Iris pigment epithelial cell (primary cell): ENCODE measurements around the gene NLGN1.

ENCODE experiments used
- DNase-seq: peaks from one replicate; pipeline ENCODE4 v3.0.0-alpha.2; 2011; ENCODE audit warnings: low read depth

Gene NLGN1

DNA sequence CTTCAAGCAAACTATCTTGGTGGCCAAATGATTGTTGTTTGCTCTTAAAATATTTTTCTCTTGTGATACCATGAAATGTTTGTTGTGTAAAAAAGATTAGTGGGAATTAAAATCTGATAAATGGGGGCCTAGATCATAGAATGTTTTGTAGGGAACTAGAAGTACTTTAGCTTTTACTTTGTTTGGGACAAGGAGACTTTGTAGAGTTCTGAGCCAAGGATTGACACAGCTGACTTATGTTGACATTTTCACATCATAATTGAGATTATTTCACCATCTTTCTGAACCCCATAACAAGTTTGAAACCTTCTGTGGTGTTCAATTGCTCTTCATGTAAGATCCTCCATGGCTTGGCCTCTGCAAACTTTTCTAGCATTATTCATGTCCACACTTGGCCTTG lies 235.4 kb downstream of the NLGN1 start:
- no peak for DNase-seq

DNA sequence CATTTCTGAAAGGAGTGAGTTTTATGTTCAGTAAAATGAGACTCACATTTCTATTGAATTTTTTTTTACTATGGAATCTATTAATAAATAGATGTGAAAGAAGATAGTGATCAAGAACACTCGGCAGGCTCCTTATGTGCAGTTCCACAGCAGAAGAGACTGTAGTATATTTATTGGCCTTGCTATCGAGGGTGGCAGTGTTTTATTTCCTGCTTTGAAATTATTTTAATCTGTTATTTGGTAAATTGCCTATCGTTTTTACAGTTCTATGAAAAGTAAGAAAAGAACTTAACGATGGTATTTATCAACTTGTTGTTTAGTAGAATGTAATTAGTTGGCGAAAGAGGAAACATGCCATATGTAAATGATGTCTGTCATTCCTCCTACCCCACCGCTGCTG lies 238.3 kb downstream of the NLGN1 start:
- no peak for DNase-seq

DNA sequence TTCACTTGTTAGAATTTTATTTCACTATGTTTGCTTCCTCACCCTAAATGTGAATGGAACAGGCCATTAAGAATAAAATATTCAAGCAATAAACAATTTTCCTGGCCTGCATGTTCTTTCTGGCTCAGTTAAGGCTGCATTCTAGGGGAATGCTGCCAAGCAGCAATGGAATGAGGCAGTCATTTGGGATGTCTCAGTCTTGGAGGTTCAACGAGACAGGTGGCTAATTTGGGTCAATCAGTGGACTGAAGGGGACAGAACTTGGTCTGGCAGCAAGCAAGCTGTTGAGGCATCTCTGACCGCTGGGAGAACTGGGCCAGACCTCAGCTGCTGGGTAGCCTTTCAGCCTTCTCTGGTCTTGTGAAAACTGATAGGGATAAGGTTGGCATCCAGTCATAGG lies 241.6 kb downstream of the NLGN1 start:
- no peak for DNase-seq

DNA sequence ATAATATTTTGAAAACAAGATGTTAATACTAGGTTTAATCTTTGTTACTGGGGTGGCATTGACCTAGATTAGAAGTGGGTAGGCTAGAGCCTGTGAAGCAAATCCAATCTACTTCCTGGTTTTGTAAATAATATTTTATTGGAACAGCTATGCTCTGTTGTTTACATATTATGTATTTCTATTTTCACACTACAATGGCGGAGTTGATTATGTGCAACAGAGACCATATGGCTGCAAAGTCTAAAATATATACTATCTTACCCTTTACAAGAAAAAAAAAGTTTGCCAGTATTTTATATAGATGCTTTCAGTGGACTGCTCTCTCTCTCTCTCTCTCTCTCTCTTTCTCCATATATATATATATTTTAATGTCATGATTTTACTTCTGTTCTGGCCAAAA lies 244.2 kb downstream of the NLGN1 start:
- no peak for DNase-seq

DNA sequence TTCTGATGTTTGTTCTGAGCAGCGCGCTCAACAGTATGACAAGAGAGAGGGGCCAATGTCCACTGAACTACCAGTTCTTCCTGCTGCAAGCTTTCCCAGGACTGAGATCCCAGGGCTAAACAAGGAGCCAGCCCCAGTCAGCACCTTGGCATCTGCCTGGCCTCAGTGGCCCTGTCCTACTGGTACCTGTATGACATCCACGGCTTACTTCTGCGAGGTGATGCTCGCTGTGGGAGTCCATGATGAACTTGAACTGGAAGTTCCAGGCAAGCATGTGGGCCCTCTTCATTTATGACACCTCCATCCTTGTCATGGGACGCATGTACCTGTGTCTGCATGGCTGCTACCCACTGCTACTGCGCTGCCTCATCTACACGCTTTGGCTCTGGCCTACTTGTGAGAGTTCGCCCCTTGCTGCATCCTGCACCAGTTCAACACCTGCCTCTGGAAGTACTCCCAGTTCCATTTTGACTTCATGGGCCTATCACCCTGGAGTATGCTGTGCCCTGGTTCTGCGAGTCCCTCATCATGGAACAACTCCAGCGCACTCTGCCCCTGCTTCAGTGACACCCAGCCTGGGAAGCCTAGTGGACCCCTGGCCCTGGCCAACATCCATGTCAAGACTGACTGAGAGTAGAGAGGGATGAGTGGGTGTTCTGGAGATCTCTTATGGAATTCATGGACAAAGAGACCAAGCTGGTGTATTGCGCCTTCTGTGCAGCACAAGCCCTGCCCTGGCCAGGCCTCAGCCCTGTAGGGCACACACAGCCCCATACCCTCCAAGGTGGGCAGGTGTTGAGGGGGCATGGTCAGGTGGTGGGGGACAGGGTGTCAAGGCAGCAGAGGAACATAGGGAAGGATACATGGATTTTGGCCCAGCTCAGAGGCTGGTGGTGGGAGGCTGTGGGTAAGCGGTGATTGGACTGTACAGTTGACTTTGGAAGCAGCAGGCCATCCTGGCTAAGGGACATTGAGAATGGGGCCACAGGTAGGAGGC lies 246.8 kb downstream of the NLGN1 start:
- DNase-seq, result no peak

DNA sequence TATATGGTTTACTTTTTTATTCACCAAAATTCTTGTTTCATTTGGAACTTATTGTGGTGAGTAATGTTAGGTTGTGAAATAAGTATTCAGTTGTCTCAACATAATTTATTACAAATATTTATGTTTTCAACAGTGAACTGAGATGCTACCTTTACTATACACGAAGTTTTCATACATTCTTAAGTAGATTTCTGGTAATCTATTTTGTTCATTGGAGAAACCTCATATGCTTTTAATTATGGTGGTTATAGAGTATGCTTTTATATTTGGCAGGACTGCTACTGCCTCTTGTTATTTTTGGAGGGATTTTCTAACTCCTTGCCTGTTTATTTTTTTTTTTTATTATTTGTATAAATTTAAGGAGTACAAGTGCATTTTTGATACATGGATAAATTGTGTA lies 253.1 kb downstream of the NLGN1 start:
- DNase-seq, result no peak

DNA sequence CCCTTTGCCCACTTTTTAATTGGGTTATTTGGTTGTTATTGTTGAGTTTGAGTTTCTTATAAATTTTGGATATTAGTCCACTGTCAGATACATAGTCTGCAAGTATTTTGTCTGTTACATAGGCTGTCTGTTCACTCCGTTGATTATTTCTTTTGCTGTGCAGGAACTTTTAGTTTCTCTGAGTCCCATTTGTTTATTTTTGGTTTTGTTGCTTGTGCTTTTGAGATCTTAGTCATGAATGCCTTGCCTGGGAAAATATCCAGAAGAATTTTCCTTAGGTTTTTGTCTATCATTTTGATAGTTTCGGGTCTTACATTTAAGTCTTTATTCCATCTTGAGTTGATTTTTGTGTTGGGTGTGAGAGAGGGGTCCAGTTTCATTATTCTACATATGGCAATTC lies 254.5 kb downstream of the NLGN1 start:
- DNase-seq, result no peak

DNA sequence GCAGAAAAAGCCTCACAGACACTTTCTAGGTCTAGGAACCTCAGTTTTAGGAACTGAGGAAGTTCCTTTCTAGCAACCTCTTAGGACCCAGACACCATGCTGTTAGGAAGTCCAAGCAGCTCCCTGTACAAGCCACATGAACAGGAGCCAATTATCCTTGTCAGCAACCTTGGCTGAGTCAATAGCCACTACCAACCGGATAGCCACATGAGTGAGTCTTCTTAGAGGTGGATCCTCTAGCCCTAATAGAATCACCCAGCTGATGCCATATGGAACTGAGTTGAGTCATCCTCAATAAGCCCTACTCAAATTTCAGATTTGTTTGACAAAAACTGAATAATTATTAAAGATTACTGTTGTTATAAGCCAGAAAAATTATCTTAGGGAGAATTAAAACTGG lies 256.2 kb downstream of the NLGN1 start:
- DNase-seq, result peak; percentile 7

DNA sequence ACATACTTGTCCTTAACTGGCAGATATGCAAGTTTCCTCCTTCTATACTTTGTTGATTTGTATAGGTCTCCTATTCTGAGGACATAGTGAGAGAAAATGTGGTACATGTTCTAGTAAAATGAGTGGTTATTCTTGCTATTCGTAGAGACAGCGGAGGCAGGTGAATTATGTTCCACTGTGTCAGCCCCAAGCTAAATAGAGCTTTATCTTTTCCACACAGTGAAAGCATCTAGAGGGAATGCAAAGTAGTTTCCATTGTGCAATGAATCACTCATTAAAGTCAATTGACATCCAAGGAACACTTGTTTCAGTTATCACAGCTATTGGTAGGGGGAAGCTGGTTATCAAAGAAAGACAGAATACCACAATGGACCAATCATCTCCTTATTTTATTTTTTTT lies 262.4 kb downstream of the NLGN1 start:
- no peak for DNase-seq

DNA sequence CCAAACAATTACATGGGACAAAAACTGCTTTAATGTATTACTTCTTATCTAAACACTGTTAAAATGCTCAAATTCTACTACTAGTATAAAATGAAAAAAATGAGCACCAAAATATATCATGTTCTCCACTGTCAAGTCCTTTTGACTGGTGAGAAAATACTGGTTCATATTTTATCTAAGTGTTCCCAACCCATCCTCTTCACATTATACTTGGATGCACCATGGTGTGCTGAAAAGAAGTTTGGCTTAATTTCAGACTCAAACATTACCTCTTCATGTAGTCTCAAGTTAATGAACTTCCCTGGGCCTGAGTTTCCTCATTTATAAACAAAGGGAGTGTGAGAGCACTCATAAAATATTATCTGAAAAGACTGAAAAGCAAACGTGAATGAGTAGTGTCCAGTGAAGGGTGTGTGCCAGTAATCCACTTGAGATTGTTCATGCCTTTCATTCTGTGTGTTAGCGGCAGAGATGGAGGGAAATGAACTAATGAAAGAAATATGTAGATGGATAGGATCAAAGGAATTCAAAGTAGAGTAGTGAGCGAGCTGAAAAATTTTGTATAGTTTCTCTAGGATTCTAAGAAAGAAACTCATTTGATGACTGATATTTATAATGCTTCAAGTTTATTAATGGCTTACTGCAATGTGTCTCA lies 263.2 kb downstream of the NLGN1 start:
- peak; percentile 42 for DNase-seq

DNA sequence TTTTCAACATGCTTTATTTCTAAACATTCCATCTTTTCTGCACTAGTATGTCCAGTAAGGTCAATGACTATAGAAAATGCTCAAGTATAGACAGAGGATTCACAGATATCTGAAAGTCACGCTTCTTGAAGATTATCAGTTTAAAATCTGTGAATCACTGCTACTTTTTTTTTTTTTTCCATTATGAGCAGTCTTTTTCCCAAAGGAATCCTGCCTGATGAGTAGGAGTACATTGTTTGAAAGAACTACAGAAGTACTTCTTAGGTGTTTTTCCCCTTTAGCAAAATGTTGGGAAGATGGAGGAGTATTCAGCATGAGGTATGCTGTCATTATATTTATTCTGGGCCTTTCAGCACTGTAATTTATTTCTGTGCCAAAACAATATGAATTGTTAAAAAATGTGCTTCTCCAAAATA lies 266.2 kb downstream of the NLGN1 start:
- no peak for DNase-seq

DNA sequence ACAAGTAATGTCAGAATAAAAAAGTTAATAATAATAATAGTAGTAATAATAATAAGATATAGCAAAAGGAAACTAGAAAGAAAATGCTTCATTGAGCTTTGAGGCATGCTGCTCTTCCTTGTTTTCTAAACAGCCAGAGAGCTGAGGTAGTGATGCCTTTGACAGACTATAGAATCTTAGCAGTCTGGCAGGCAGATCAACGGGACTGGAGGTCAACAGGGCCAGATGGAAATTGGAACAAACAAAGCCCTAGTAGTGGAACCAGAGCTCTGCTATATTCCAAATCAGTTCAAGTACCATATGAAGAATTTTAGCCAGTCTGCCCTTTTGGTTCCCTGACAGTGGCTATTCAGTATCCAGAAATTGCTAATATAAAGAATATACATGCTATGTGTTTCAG lies 278.6 kb downstream of the NLGN1 start:
- DNase-seq, result no peak

DNA sequence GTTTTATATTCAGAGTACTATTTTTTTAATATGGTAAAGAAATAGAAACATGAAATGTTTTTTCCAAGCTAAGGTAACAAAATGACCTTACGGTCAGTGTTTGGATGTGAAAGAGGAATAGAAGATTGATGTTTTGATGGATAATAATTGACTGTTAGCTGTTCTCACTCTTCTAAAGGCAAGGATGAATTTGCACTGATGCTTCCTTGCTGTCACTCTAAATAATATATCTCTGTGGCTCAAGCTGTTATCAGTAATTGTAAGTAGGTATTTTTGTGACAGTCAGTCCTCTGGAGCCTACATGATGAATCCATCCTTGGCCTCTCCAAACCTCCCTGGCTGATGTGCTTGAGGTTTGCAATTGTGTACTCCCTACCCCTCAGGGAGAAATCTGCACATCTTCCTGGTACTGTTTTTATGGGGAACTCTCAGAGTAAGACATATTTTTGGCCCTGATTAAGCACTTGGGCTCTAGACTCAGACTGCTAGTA lies 283.7 kb downstream of the NLGN1 start:
- DNase-seq, result no peak

DNA sequence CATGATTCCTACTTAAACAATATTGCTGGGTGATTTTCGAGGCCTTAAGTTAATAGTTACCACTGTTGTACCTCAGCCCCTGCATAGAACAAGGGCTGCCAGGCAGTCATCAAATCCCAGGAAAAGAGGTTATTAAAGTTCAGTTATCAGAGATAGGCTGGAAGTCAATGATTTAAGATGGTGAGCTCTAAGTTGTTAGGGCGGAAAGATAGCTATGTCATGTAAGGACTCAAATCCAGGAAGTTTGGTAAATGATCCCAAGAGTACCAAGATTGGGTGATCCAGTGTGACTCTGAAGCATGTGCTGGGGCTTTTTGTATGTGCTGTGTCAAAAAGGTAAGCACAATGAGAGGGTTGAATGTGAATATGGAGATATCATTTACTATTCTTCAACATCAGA lies 287.9 kb downstream of the NLGN1 start:
- no peak for DNase-seq

DNA sequence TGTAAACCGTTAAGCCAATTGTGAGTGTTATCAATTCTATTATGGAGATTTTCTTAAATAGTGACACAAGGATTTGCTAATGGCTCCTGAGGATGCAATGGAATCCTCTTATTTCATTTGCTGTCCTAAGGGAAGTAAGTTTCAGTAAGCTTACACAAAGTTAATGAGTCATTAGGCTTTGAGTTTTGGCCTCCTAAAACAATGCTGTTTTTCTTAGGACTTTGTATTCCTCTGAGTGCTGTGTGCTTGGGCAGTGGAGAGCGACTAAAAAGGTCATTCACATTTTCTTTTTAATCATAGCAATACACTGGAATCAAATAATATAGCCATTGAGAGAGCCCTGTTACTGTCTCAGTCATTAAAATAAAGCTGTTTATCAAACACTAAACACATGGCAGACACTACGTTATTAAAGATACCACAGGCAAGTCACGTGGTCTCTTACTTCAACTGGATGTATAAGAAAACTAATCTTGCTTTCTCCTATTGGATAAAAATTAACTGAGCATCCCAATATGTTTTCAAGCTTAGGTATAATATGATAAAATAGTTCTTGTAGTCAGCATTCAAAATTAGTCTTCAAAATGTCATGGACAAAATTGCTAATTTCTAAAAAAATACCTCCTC lies 290.8 kb downstream of the NLGN1 start:
- DNase-seq, result peak; percentile 3

DNA sequence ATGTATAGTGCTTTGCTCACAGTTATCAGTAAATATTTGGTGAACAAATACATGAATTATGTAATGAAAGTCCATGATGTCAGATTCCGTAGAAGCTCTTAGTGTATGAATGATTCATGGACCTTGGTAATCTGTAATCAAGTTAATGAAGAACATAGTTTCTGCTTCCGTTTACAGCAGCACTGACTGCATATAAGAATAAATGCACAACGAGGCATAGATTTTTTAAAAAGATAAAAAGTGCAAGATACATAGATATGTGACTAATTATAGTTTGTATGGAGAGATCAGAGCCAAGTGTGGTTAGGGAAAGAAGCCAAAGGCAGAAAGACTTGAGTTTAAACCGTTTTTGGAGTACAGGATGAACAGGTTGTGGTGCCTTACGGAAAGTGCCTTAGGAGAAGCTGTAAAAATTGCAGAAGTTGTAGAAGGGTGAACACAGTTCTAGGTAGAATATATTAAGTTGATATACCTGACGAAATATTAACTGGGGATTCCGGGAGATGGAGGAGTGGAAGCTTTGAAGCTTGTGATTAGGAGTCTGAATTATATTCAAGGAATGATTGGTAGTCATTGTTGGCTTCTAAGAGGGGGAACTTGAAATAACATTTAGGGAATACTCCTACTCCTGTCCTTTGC lies 293.1 kb downstream of the NLGN1 start:
- peak; percentile 2 for DNase-seq

DNA sequence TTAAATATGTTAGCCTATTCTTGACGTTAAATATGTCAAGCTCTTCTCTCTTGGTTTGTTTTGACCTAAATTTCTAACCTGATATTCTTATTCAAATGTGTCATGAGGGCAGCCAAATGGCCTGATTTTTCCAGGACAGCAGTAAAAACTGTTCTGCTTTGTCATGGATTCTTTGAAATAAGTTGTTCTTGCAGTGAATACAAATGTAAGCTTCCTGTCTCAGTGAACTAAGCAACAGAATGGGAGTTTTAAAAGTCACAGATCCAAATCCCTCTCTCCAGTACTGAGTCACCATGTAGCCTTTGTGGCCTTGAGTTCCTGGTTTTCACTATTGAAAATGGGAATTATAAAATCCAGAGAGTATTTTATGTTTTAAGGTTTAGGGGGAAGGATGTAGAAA lies 301.8 kb downstream of the NLGN1 start:
- no peak for DNase-seq

DNA sequence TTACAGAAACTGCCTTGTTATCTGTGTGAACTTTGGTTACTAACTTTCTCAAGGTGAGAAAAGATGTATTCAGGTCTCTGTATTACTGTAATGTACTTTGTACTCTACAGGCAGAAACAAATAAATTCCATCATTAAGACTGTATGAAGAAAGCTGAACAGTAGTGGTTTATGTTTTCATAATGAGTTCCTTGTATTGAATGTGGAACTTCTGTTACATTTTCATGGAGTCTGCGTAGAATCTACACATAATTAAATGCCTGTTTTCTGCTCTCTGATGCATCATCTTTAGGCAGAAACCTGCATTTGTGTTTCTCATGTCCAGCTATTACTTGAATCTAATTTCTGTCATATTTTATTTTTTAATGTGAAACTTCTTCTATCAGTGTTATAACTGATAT lies 302.8 kb downstream of the NLGN1 start:
- DNase-seq, result no peak

DNA sequence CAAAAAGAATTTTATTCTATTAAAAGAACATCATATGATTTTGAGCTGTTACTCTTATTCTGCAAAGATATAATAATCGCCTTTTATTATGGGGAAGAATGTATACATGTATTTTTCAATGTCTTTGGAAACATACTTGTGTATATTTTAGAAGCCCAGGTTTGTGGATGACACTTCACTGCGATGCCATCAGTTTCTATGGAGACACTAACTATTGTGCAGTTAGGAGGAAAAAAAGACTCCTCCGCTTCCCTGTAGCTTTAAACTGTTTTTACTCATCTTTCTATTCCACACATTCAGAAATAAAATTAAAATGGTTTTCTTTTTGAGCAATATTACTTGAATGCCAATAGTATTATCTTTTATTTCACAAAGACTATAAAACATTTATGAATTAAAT lies 305.0 kb downstream of the NLGN1 start:
- DNase-seq, result no peak

DNA sequence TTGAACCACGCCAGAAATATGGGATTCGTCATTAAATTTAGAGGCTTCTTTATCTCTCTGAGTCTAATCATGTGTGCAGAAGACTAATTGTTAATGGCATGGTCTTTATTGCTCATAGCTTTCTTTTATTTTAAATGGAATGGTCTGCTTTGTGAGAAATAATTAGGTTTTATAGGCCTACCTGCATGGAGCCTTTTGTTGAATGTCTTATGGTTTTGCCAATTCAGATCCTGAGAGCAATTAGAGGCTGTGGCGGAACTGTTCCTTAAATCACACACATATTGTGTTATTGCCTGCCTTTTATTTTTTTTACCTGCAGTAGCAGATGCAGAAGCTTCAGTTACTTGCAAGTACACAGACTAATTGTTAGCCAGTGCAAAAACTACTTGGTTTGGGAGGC lies 306.2 kb downstream of the NLGN1 start:
- no peak for DNase-seq

DNA sequence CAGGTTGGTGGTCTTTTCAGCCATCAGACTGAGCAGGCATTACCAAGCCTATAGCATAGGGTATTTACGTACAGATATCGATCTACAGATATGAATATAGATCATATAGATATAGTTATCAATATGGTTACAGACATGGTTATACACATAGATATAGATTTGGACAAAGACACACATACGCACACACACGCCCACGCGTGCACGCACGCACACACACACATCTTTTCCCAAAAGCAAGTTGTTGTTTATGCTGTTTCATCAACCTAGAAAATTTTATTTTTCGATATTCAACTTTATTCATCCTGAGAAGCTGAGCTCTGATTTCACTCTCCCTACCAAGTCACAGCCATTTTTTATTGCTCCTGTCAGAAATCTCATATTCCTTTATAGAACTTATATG lies 309.1 kb downstream of the NLGN1 start:
- DNase-seq, result no peak

DNA sequence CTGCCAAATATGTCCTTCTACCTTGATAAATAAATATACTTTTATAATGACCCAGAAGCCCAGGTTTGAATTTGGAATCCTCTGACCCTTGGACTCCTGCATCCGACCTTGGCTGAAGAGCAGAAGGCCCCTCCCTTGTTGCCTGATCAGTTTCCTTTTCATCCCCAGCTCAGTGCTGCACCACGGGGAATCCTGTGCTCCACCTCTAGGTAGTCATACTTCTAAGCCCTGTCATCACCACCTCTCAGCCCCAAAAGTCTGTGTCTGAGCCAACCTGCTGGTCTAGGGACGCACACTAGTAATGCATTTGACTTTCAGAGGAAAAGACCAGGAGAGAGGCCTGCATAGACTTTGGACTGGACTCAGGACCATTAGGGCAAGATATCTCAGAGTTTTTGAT lies 310.6 kb downstream of the NLGN1 start:
- DNase-seq, result no peak
